HG02970 (cell line): ENCODE measurements around the gene MICU1.
"Not testable (repeated sequence)": the region's sequence is repeated elsewhere in the genome, so short reads cannot be mapped to it uniquely, and the experiment has no call there.

Experiments used
- ATAC-seq: cut with Tn5 transposase; IDR thresholded peaks from one replicate; pipeline ENCODE4 v1.9.1; 2021; ENCODE audit warnings: mild to moderate bottlenecking, moderate library complexity, moderate number of reproducible peaks; ENCODE audit not compliant: unreplicated experiment, low FRiP score

Gene MICU1

GRCh38 chr10:72407927-72408600 is 217.8 kb downstream of the MICU1 start:
- ATAC-seq, result no peak

GRCh38 chr10:72407471-72407870 is 218.4 kb downstream of the MICU1 start:
- ATAC-seq, result no peak

- not testable (repeated sequence) for ATAC-seq
Measured at GRCh38 chr10:72395581-72395980, 230.3 kb downstream of the MICU1 start.

GRCh38 chr10:72392571-72392970 is 233.3 kb downstream of the MICU1 start:
- ATAC-seq, result no peak

- ATAC-seq, result no peak
Measured at GRCh38 chr10:72390764-72391163, 235.1 kb downstream of the MICU1 start.

GRCh38 chr10:72389716-72390115 is 236.2 kb downstream of the MICU1 start:
- no peak for ATAC-seq

- no peak for ATAC-seq
Measured at GRCh38 chr10:72389014-72389413, 236.9 kb downstream of the MICU1 start.

GRCh38 chr10:72388062-72388461 is 237.8 kb downstream of the MICU1 start:
- ATAC-seq, result no peak

- ATAC-seq, result no peak
Measured at GRCh38 chr10:72386916-72387586, 238.8 kb downstream of the MICU1 start.

- no peak for ATAC-seq
Measured at GRCh38 chr10:72385724-72386123, 240.2 kb downstream of the MICU1 start.

GRCh38 chr10:72384982-72385381 is 240.9 kb downstream of the MICU1 start:
- ATAC-seq, result not testable (repeated sequence)

- ATAC-seq, result no peak
Measured at GRCh38 chr10:72379776-72380175, 246.1 kb downstream of the MICU1 start.

- ATAC-seq, result no peak
Measured at GRCh38 chr10:72379062-72379461, 246.8 kb downstream of the MICU1 start.

GRCh38 chr10:72375585-72375984 is 250.3 kb downstream of the MICU1 start:
- ATAC-seq, result no peak

GRCh38 chr10:72375173-72375572 is 250.7 kb downstream of the MICU1 start:
- no peak for ATAC-seq

- no peak for ATAC-seq
Measured at GRCh38 chr10:72370201-72370722, 255.6 kb downstream of the MICU1 start.

- ATAC-seq, result no peak
Measured at GRCh38 chr10:72367301-72367960, 258.4 kb downstream of the MICU1 start.

GRCh38 chr10:72365106-72365895 is 260.6 kb downstream of the MICU1 start:
- no peak for ATAC-seq

GRCh38 chr10:72364239-72364777 is 261.6 kb downstream of the MICU1 start:
- peak; percentile 67 for ATAC-seq

GRCh38 chr10:72356987-72357386 is 268.9 kb downstream of the MICU1 start:
- ATAC-seq, result no peak
